Measurements from ENCODE around the gene GNPTAB.

GRCh38 chr12:101743724-101744472, 86.9 kb downstream of the GNPTAB start:
- TF ChIP-seq GATA3 (IDR thresholded peaks at IDR 0.05; ENCODE audit: low read depth, low read length): no peak
- TF ChIP-seq GATA2 (IDR thresholded peaks at IDR 0.05; ENCODE audit: low read depth, low read length): no peak
